ENCODE results near the gene NACA2.

NACA2 gene

GRCh38 chr17:61591018-61591417, at the start of gene NACA2:
Gene NACA2 (minus strand): TSS chr17:61591219. CDS start chr17:61591180, 39 bp downstream.
- H3K4me1 Mint-ChIP-seq = no peaks in the 10 kb centered on the region
- no peak within 1 kb of the TSS for H3K27ac Mint-ChIP-seq
- TF ChIP-seq CTCF (IDR thresholded peaks at IDR 0.05; ENCODE audit: unreplicated experiment in 3 of 3) = no peak
- H3K27me3 Mint-ChIP-seq (ENCODE audit: low read depth) = peaks cover 6% of the 10 kb centered on the region
- no peaks in the 10 kb centered on the region for H3K36me3 Mint-ChIP-seq (ENCODE audit: low read depth)
- H3K4me3 Mint-ChIP-seq = no peak within 1 kb of the TSS
- H3K9me3 Mint-ChIP-seq = no peaks in the 10 kb centered on the region

GRCh38 chr17:61639818-61640217, 48.8 kb upstream of the NACA2 start:
- no peaks in the 10 kb centered on the region for H3K36me3 Mint-ChIP-seq (ENCODE audit: low read depth)
- no peaks in the 10 kb centered on the region for H3K27me3 Mint-ChIP-seq (ENCODE audit: low read depth)
- no peak for TF ChIP-seq CTCF (IDR thresholded peaks at IDR 0.05; ENCODE audit: unreplicated experiment in 3 of 3)
- H3K27ac Mint-ChIP-seq = no peak overlapping the region
- no peaks in the 10 kb centered on the region for H3K4me1 Mint-ChIP-seq
- no peak overlapping the region for H3K4me3 Mint-ChIP-seq
- H3K9me3 Mint-ChIP-seq = peaks cover 32% of the 10 kb centered on the region

GRCh38 chr17:61638087-61638486, 47.1 kb upstream of the NACA2 start:
- Mint-ChIP-seq H3K36me3 (ENCODE audit: low read depth) (no peaks in the 10 kb centered on the region), H3K27ac (no peak overlapping the region), H3K9me3 (peaks cover 43% of the 10 kb centered on the region), H3K27me3 (ENCODE audit: low read depth) (no peaks in the 10 kb centered on the region), H3K4me3 (no peak overlapping the region), H3K4me1 (no peaks in the 10 kb centered on the region)
- no peak for TF ChIP-seq CTCF (IDR thresholded peaks at IDR 0.05; ENCODE audit: unreplicated experiment in 3 of 3)

- H3K9me3 Mint-ChIP-seq = peaks cover 47% of the 10 kb centered on the region
- H3K4me3 Mint-ChIP-seq = no peak overlapping the region
- H3K36me3 Mint-ChIP-seq (ENCODE audit: low read depth) = no peaks in the 10 kb centered on the region
Observed at GRCh38 chr17:61635913-61636432, 45.0 kb upstream of the NACA2 start.

GRCh38 chr17:61634942-61635538, 44.0 kb upstream of the NACA2 start:
- no peak overlapping the region for H3K27ac Mint-ChIP-seq
- TF ChIP-seq CTCF (IDR thresholded peaks at IDR 0.05; ENCODE audit: unreplicated experiment in 3 of 3) = no peak
- H3K4me1 Mint-ChIP-seq = no peaks in the 10 kb centered on the region
- H3K4me3 Mint-ChIP-seq = no peak overlapping the region
- peaks cover 6% of the 10 kb centered on the region for H3K27me3 Mint-ChIP-seq (ENCODE audit: low read depth)
- peaks cover 43% of the 10 kb centered on the region for H3K9me3 Mint-ChIP-seq
- H3K36me3 Mint-ChIP-seq (ENCODE audit: low read depth) = no peaks in the 10 kb centered on the region

More at GRCh38 chr17:61635913-61636432, 45.0 kb upstream of the NACA2 start:
- no peak overlapping the region for H3K27ac Mint-ChIP-seq
- no peaks in the 10 kb centered on the region for H3K4me1 Mint-ChIP-seq
- H3K27me3 Mint-ChIP-seq (ENCODE audit: low read depth) = peaks cover 6% of the 10 kb centered on the region
- peak in 2 of 3 experiments; percentile 21 to 39 for TF ChIP-seq CTCF (IDR thresholded peaks at IDR 0.05; ENCODE audit: unreplicated experiment in 3 of 3)

GRCh38 chr17:61634011-61634539, 43.1 kb upstream of the NACA2 start:
- Mint-ChIP-seq H3K9me3 (peaks cover 43% of the 10 kb centered on the region), H3K4me3 (no peak overlapping the region), H3K36me3 (ENCODE audit: low read depth) (no peaks in the 10 kb centered on the region), H3K27ac (no peak overlapping the region), H3K27me3 (ENCODE audit: low read depth) (peaks cover 6% of the 10 kb centered on the region), H3K4me1 (no peaks in the 10 kb centered on the region)
- no peak for TF ChIP-seq CTCF (IDR thresholded peaks at IDR 0.05; ENCODE audit: unreplicated experiment in 3 of 3)

All from nephron (organoid).